Activated T-cell treated with anti-CD3 and anti-CD28 coated beads for 4 hours (primary cell): ENCODE data around the gene DOCK1.
"Not testable (repeated sequence)": the region's sequence is repeated elsewhere in the genome, so short reads cannot be mapped to it uniquely, and the experiment has no call there.

Experiments
- DNase-seq: peaks from one replicate; pipeline ENCODE4 v3.0.0-alpha.2; 2020

The DOCK1 gene

GRCh38 chr10:126904818-126905701 lies at the start of gene DOCK1:
TSS of gene DOCK1 (plus strand) at chr10:126905428. CDS start at chr10:126905518, 90 bp downstream.
- no peak for DNase-seq

- DNase-seq: no peak
These were observed 47.9 kb upstream of the DOCK1 start for GRCh38 chr10:126857178-126857806.

GRCh38 chr10:126867567-126868365 lies 37.5 kb upstream of the DOCK1 start:
- no peak for DNase-seq

DNA sequence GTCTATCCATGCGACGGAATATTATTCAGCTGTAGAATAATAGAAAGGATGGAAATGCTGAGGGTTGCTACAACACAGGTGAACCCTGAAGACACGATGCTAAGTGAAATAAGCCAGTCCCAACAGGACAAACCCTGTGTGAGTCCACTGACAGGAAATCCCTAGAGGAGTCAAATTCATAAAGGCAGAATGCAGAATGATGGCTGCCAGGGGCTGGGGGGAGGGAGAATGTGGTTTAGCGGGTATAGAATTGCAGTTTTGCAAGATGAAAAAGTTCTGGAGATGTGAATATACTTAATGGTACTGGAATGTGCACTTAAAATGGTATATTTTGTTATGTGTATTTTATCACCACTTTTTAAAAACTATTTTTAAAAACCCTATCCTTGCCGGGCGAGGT lies 36.9 kb upstream of the DOCK1 start:
- no peak for DNase-seq

GRCh38 chr10:126872135-126872534 lies 33.1 kb upstream of the DOCK1 start:
- DNase-seq: no peak

- DNase-seq: no peak
These were observed 32.5 kb upstream of the DOCK1 start for GRCh38 chr10:126872768-126873167.

GRCh38 chr10:126876456-126876855 lies 28.8 kb upstream of the DOCK1 start:
- DNase-seq: no peak

DNA sequence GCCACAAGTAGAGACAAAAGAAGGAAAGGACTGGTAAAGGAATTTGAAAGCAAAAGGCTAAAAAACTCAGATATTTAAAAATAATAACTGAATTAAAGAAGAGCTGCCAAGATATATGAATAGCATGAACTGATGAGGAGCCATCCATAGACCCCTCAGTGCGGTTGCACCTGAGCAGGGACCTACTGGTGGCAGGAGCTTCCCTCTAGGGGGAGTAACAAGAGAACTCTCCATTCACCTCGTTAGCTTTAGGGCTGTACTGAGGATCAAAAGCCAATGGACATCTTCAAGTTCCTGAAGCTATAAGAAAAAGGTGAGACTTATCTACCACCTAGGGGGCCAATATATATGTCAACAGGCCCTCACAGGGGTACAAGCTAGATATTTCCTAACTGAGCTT lies 27.8 kb upstream of the DOCK1 start:
- no peak for DNase-seq

DNA sequence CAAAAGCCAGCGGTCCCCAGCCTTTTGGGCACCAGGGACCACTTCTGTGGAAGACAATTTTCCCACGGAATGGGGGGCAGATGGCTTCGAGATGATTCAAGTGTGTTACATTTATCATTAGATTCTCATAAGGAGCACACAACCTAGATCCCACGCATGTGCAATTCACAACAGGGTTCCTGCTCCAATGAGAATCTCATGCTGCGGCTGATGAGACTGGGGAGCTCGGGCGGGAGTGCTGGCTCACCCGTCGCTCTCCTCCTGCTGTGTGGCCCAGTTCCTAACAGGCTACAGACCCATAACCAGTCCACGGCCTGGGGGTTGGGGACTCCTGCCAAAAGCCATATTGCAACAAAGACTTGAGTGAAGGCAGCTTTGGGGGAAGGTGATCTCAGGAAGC lies 26.6 kb upstream of the DOCK1 start:
- no peak for DNase-seq

- no peak for DNase-seq
These were observed 24.3 kb upstream of the DOCK1 start for GRCh38 chr10:126880926-126881325.

- not testable (repeated sequence) for DNase-seq
These were observed 23.2 kb upstream of the DOCK1 start for GRCh38 chr10:126882055-126882454.

- DNase-seq: not testable (repeated sequence)
These were observed 16.8 kb upstream of the DOCK1 start for GRCh38 chr10:126888436-126888835.

GRCh38 chr10:126889421-126889820 lies 15.8 kb upstream of the DOCK1 start:
- no peak for DNase-seq

DNA sequence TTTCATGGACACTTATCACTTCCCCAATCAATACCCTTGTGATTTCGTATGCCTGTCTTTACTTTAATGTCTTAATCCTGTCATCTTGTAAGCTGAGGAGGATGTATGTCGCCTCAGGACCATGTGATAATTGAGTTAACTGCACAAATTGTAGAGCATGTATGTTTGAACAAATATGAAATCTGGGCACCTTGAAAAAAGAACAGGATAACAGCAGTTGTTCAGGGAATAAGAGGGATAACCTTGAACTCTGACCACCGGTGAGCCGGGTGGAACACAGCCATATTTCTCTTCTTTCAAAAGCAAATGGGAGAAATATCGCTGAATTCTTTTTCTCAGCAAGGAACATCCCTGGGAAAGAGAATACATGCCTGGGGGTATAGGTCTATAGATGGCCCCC lies 14.4 kb upstream of the DOCK1 start:
- DNase-seq: not testable (repeated sequence)

- DNase-seq: no peak
These were observed 12.7 kb upstream of the DOCK1 start for GRCh38 chr10:126892226-126893175.

DNA sequence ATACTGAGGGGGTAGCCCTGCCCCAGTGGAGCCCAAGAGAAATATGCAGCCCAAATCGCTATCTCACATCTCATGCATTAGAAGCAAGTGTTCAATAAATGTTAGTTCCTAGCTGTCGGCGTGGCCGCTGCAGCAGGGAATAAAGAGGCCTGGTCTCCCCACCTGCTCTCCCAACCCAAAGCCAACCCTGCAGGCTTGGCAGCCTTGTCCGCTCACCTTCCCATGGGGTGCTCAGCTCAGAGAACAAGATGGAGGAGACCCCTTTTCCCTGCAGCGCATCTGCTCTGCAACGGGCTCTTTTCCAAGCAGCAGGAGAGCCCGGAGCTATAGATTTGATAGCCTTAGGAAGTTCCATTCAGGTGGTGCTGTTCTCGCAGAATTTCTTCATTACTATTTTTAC lies 12.0 kb upstream of the DOCK1 start:
- DNase-seq: no peak

GRCh38 chr10:126893841-126894240 lies 11.4 kb upstream of the DOCK1 start:
- no peak for DNase-seq

GRCh38 chr10:126895214-126895781 lies 9.9 kb upstream of the DOCK1 start:
- no peak for DNase-seq

DNA sequence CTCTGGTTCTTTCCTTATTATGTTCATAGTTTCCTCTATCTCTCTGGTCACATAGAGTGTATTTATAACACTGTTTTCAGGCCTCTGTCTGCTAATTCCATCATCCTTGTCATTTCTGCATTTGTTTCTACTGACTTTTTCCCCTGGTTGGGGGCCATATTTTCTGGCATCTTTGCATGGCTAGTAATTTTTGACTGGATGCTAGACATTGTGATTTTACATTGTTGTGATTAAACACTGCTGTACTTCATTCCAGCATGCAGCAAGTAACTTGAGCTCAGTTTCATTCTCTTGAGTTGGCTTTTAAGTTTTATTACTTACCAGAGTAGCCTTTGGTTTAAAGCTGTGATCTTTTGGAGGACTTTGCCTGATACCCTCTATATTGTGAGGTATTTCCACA lies 6.8 kb upstream of the DOCK1 start:
- no peak for DNase-seq

DNA sequence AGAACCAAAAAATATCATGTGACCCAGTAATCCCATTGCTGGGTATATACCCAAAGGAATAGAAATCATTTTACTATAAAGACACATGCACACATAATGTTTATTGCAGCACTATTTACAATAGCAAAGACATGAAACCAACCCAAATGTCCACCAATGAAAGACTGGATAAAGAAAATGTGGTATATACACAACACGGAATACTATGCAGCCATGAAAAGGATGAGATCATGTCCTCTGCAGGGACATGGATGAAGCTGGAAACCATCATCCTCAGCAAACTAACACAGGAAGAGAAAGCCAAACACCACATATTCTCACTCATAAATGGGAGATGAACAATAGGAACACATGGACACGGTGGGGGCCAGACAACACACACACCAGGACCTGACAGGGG lies 5.7 kb upstream of the DOCK1 start:
- not testable (repeated sequence) for DNase-seq

GRCh38 chr10:126902157-126902556 lies 3.1 kb upstream of the DOCK1 start:
- no peak for DNase-seq
